ENCODE results near the gene CDKN2D.

DNA sequence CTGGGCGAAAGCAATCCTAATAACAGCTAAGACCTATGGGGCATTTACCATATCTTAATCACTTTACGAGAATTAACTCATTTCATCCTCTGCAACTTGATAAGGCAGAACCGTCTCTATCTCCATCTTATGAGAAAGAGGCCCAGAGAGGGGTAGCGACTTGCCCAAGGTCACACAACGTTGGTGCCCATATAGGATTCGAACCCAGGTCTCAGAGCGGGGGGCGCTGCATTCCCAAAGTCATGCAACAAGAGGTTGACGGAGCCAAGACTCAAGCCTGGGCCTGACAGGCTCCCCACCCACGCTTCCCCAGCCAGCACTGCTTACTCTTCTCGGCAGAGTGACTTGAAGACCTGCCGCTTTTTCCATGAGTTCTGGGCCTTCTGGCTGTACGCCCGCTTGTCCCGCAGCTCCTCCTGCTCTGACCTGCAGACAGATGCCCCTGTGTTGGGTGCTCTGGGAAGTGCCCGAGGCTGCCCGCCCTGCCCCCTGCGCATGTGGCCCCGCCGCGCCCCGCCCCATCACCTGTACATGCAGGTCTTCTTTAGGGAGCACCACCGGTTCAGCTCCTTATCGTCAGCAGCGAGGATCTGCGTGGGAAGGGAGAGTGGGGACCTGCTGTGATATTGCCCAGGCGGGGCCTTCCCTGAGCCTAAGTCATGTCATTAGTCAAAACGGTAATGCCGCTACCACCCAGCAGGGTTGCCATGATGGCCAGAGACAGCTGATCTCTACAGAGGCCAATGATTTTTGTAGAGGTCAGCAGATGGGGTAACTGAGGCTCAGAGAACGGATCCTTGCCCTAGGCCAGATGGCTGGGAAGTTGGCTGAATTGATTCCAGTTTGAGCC, 13.8 kb downstream of the CDKN2D start:
- TF ChIP-seq CEBPB (IDR thresholded peaks at IDR 0.05; ENCODE audit: borderline replicate concordance in 1 of 2, low read depth in 2 of 2, low read length in 2 of 2) (no peak), CBFB (IDR thresholded peaks at IDR 0.05; ENCODE audit: low read depth) (no peak), RAD21 (IDR thresholded peaks at IDR 0.05; ENCODE audit: insufficient read depth, low read depth, low read length) (no peak), ESRRA (IDR thresholded peaks at IDR 0.05; ENCODE audit: low read length) (no peak)
- TF ChIP-seq, protein P1, sequence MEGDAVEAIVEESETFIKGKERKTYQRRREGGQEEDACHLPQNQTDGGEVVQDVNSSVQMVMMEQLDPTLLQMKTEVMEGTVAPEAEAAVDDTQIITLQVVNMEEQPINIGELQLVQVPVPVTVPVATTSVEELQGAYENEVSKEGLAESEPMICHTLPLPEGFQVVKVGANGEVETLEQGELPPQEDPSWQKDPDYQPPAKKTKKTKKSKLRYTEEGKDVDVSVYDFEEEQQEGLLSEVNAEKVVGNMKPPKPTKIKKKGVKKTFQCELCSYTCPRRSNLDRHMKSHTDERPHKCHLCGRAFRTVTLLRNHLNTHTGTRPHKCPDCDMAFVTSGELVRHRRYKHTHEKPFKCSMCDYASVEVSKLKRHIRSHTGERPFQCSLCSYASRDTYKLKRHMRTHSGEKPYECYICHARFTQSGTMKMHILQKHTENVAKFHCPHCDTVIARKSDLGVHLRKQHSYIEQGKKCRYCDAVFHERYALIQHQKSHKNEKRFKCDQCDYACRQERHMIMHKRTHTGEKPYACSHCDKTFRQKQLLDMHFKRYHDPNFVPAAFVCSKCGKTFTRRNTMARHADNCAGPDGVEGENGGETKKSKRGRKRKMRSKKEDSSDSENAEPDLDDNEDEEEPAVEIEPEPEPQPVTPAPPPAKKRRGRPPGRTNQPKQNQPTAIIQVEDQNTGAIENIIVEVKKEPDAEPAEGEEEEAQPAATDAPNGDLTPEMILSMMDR (IDR thresholded peaks at IDR 0.05 in 2 of 3, conservative IDR thresholded peaks at IDR 0.05 in 1 of 3; ENCODE audit: control insufficient read depth in 2 of 3, extremely low read depth in 1 of 3, insufficient read depth in 1 of 3, low read depth in 3 of 3, low read length in 3 of 3), result no peak

All from GM12878 (cell line).